ENCODE measurements around the gene KYAT1.
"Not testable (repeated sequence)": the region's sequence is repeated elsewhere in the genome, so short reads cannot be mapped to it uniquely, and the experiment has no call there.

The KYAT1 gene

GRCh38 chr9:128877852-128878251 lies 3.9 kb downstream of the KYAT1 start:
- Mint-ChIP-seq H3K9me3 (no peaks in the 10 kb centered on the region), H3K36me3 (no peaks in the 10 kb centered on the region), H3K4me3 (no peak overlapping the region), H3K27me3 (no peaks in the 10 kb centered on the region), H3K4me1 (peaks cover 26% of the 10 kb centered on the region), H3K27ac (peak overlapping the region; percentile 27)
- no peak for ATAC-seq

GRCh38 chr9:128870941-128871265 lies 10.8 kb downstream of the KYAT1 start:
- H3K36me3 Mint-ChIP-seq, result peaks cover 22% of the 10 kb centered on the region
- not testable (repeated sequence) for H3K27me3 Mint-ChIP-seq, H3K27ac Mint-ChIP-seq, ATAC-seq, H3K4me1 Mint-ChIP-seq, H3K4me3 Mint-ChIP-seq, H3K9me3 Mint-ChIP-seq

GRCh38 chr9:128870128-128870940 lies 11.4 kb downstream of the KYAT1 start:
- no peak for ATAC-seq
- no peaks in the 10 kb centered on the region for H3K9me3 Mint-ChIP-seq
- H3K27me3 Mint-ChIP-seq, result no peaks in the 10 kb centered on the region
- no peak overlapping the region for H3K4me3 Mint-ChIP-seq
- peaks cover 22% of the 10 kb centered on the region for H3K36me3 Mint-ChIP-seq
- H3K27ac Mint-ChIP-seq, result no peak overlapping the region
- no peaks in the 10 kb centered on the region for H3K4me1 Mint-ChIP-seq

GRCh38 chr9:128863647-128864046 lies 18.1 kb downstream of the KYAT1 start:
- peak; percentile 91 for ATAC-seq
- Mint-ChIP-seq H3K9me3 (no peaks in the 10 kb centered on the region), H3K4me1 (peaks cover 6% of the 10 kb centered on the region), H3K4me3 (no peak overlapping the region), H3K27ac (no peak overlapping the region), H3K27me3 (no peaks in the 10 kb centered on the region), H3K36me3 (no peaks in the 10 kb centered on the region)

- H3K4me1 Mint-ChIP-seq, result peaks cover 6% of the 10 kb centered on the region
- H3K9me3 Mint-ChIP-seq, result no peaks in the 10 kb centered on the region
- no peaks in the 10 kb centered on the region for H3K27me3 Mint-ChIP-seq
- H3K36me3 Mint-ChIP-seq, result no peaks in the 10 kb centered on the region
- no peak overlapping the region for H3K27ac Mint-ChIP-seq
- H3K4me3 Mint-ChIP-seq, result no peak overlapping the region
- no peak for ATAC-seq
Observed at GRCh38 chr9:128862401-128862851, 19.3 kb downstream of the KYAT1 start.

- H3K4me1 Mint-ChIP-seq, result peaks cover 6% of the 10 kb centered on the region
- no peak overlapping the region for H3K4me3 Mint-ChIP-seq
- no peak for ATAC-seq
- H3K36me3 Mint-ChIP-seq, result no peaks in the 10 kb centered on the region
- no peak overlapping the region for H3K27ac Mint-ChIP-seq
- H3K27me3 Mint-ChIP-seq, result no peaks in the 10 kb centered on the region
- no peaks in the 10 kb centered on the region for H3K9me3 Mint-ChIP-seq
Observed at GRCh38 chr9:128861501-128861900, 20.2 kb downstream of the KYAT1 start.

- H3K27ac Mint-ChIP-seq, result no peak overlapping the region
- ATAC-seq, result no peak
- no peak overlapping the region for H3K4me3 Mint-ChIP-seq
- H3K4me1 Mint-ChIP-seq, result peaks cover 6% of the 10 kb centered on the region
- no peaks in the 10 kb centered on the region for H3K9me3 Mint-ChIP-seq
- no peaks in the 10 kb centered on the region for H3K27me3 Mint-ChIP-seq
- H3K36me3 Mint-ChIP-seq, result no peaks in the 10 kb centered on the region
Observed at GRCh38 chr9:128860937-128861336, 20.8 kb downstream of the KYAT1 start.

GRCh38 chr9:128858476-128858875 lies 23.3 kb downstream of the KYAT1 start:
- not testable (repeated sequence) for ATAC-seq, H3K27ac Mint-ChIP-seq, H3K4me1 Mint-ChIP-seq, H3K9me3 Mint-ChIP-seq, H3K27me3 Mint-ChIP-seq, H3K4me3 Mint-ChIP-seq, H3K36me3 Mint-ChIP-seq

GRCh38 chr9:128854454-128854853 lies 27.3 kb downstream of the KYAT1 start:
- H3K27me3 Mint-ChIP-seq, ATAC-seq: not testable (repeated sequence)
- H3K9me3 Mint-ChIP-seq, result peaks cover 12% of the 10 kb centered on the region

GRCh38 chr9:128852646-128853045 lies 29.1 kb downstream of the KYAT1 start:
- Mint-ChIP-seq H3K36me3 (peaks cover 25% of the 10 kb centered on the region), H3K9me3 (peaks cover 12% of the 10 kb centered on the region)
- not testable (repeated sequence) for ATAC-seq, H3K4me1 Mint-ChIP-seq, H3K27me3 Mint-ChIP-seq, H3K27ac Mint-ChIP-seq, H3K4me3 Mint-ChIP-seq

More at GRCh38 chr9:128854454-128854853, 27.3 kb downstream of the KYAT1 start:
- peaks cover 16% of the 10 kb centered on the region for H3K36me3 Mint-ChIP-seq
- H3K27ac Mint-ChIP-seq, H3K4me3 Mint-ChIP-seq, H3K4me1 Mint-ChIP-seq: not testable (repeated sequence)

- not testable (repeated sequence) for H3K27me3 Mint-ChIP-seq, ATAC-seq, H3K4me3 Mint-ChIP-seq, H3K27ac Mint-ChIP-seq, H3K4me1 Mint-ChIP-seq
- Mint-ChIP-seq H3K36me3 (peaks cover 30% of the 10 kb centered on the region), H3K9me3 (peaks cover 12% of the 10 kb centered on the region)
Observed at GRCh38 chr9:128851779-128852600, 29.8 kb downstream of the KYAT1 start.

GRCh38 chr9:128851024-128851423 lies 30.7 kb downstream of the KYAT1 start:
- not testable (repeated sequence) for ATAC-seq, H3K27ac Mint-ChIP-seq, H3K4me3 Mint-ChIP-seq, H3K4me1 Mint-ChIP-seq, H3K27me3 Mint-ChIP-seq
- peaks cover 12% of the 10 kb centered on the region for H3K9me3 Mint-ChIP-seq
- peaks cover 30% of the 10 kb centered on the region for H3K36me3 Mint-ChIP-seq

GRCh38 chr9:128847803-128848202 lies 33.9 kb downstream of the KYAT1 start:
- H3K27me3 Mint-ChIP-seq, result no peaks in the 10 kb centered on the region
- no peak overlapping the region for H3K4me3 Mint-ChIP-seq
- peaks cover 12% of the 10 kb centered on the region for H3K9me3 Mint-ChIP-seq
- no peak overlapping the region for H3K27ac Mint-ChIP-seq
- no peaks in the 10 kb centered on the region for H3K4me1 Mint-ChIP-seq
- peaks cover 30% of the 10 kb centered on the region for H3K36me3 Mint-ChIP-seq
- ATAC-seq, result no peak

GRCh38 chr9:128846680-128847030 lies 35.1 kb downstream of the KYAT1 start:
- peaks cover 35% of the 10 kb centered on the region for H3K36me3 Mint-ChIP-seq
- H3K4me1 Mint-ChIP-seq, result peaks cover 7% of the 10 kb centered on the region
- no peak overlapping the region for H3K4me3 Mint-ChIP-seq
- no peak overlapping the region for H3K27ac Mint-ChIP-seq
- ATAC-seq, result no peak
- no peaks in the 10 kb centered on the region for H3K27me3 Mint-ChIP-seq
- H3K9me3 Mint-ChIP-seq, result peaks cover 12% of the 10 kb centered on the region

- Mint-ChIP-seq H3K9me3 (peaks cover under 1% of the 10 kb centered on the region), H3K4me1 (peaks cover 7% of the 10 kb centered on the region), H3K4me3 (no peak overlapping the region), H3K27ac (no peak overlapping the region), H3K36me3 (peaks cover 22% of the 10 kb centered on the region), H3K27me3 (no peaks in the 10 kb centered on the region)
- ATAC-seq, result no peak
Observed at GRCh38 chr9:128845186-128845931, 36.4 kb downstream of the KYAT1 start.
